Cardiac muscle cell (in vitro differentiated cells and primary cell): ENCODE measurements around the gene CHMP3. TPM values are rescaled to one million over a fixed set of nuclear protein-coding genes. Genes with fewer than 3 reads are reported as not detected.
"Not testable (repeated sequence)": the region's sequence is repeated elsewhere in the genome, so short reads cannot be mapped to it uniquely, and the experiment has no call there.

Experiments used
- DNase-seq, 2 donors: peaks; one replicate each; pipeline versions ENCODE4 v3.0.0 to v3.0.0-alpha.2; 2010 to 2017; ENCODE audit warnings: low read depth in 1 of 2, low spot score in 1 of 2
- H3K27ac ChIP-seq: fragments of 200-600 bp; sonication (generic); 2 replicates; pipeline ENCODE4 v1.5.1; 2016
- H3K27me3 ChIP-seq: fragments of 200-600 bp; sonication (generic); 2 replicates; pipeline ENCODE4 v1.6.0; 2016; ENCODE audit warnings: control low read depth
- H3K36me3 ChIP-seq: fragments of 200-600 bp; sonication (generic); 2 replicates; pipeline ENCODE4 v1.5.1; 2016; ENCODE audit warnings: control low read depth
- H3K4me1 ChIP-seq: fragments of 200-600 bp; sonication (generic); 2 replicates; pipeline ENCODE4 v1.8.1; 2017; ENCODE audit warnings: low read depth, mild to moderate bottlenecking, mixed run types
- H3K4me3 ChIP-seq: fragments of 200-600 bp; sonication (generic); 2 replicates; pipeline ENCODE4 v1.5.1; 2016; ENCODE audit warnings: mild to moderate bottlenecking
- H3K9me3 ChIP-seq: fragments of 200-600 bp; sonication (generic); 2 replicates; pipeline ENCODE4 v1.5.1; 2017; ENCODE audit warnings: low read depth, mild to moderate bottlenecking, control low read depth
- polyA plus RNA-seq: library from polyadenylated mRNA; unstranded; fragments of >200 nt; fragmentation: Nextera tagmentation; extraction: Ambion mirVana; gene quantifications from 2 replicates; pipeline ENCODE4 v1.2.1, GENCODE V29; 2016
- total RNA-seq: library from RNA; depleted of rRNA; stranded (reverse); fragments of >200 nt; gene quantifications from 2 replicates; pipeline ENCODE4 v1.2.3, GENCODE V29; 2016
- TF ChIP-seq, protein P1 (sequence below): IDR thresholded peaks from 2 replicates; pipeline ENCODE4 v1.5.1; 2012; ENCODE audit warnings: low read depth, mild to moderate bottlenecking, low read length

Gene CHMP3
- total and polyA plus RNA-seq, 2 experiments from 2014 or later: 31.1 to 47.4 TPM

DNA sequence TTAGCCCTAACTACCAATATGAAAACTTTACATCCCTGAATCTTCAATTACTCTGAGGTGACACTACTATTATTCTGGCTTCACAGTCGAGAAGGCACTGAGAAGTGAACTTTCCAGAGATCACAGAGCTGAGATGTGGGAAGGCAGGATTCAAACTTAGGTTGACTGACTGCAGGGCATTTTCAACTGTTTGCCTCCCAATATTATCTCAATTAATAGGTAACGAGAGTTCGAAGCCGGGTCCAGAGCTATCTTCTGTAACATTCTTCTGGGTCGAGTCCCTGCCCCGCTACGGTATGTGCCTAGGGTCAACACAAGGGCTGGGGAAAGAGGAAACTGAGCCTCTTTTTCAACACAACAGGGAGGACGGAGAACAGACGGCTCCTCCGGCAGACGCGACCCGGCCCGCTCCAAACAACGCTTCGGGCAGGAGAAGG lies 740 bp downstream of the CHMP3 start:
- H3K27me3 ChIP-seq: no peaks in the 10 kb centered on the region
- no peaks in the 10 kb centered on the region for H3K36me3 ChIP-seq
- TF ChIP-seq, protein P1, sequence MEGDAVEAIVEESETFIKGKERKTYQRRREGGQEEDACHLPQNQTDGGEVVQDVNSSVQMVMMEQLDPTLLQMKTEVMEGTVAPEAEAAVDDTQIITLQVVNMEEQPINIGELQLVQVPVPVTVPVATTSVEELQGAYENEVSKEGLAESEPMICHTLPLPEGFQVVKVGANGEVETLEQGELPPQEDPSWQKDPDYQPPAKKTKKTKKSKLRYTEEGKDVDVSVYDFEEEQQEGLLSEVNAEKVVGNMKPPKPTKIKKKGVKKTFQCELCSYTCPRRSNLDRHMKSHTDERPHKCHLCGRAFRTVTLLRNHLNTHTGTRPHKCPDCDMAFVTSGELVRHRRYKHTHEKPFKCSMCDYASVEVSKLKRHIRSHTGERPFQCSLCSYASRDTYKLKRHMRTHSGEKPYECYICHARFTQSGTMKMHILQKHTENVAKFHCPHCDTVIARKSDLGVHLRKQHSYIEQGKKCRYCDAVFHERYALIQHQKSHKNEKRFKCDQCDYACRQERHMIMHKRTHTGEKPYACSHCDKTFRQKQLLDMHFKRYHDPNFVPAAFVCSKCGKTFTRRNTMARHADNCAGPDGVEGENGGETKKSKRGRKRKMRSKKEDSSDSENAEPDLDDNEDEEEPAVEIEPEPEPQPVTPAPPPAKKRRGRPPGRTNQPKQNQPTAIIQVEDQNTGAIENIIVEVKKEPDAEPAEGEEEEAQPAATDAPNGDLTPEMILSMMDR: no peak
- no peaks in the 10 kb centered on the region for H3K9me3 ChIP-seq
- no peak for DNase-seq
- H3K4me3 ChIP-seq: peak overlapping the region; percentile 66
- peaks cover 7% of the 10 kb centered on the region for H3K4me1 ChIP-seq
- peak overlapping the region; percentile 100 for H3K27ac ChIP-seq

- no peak for DNase-seq
- Histone ChIP-seq H3K36me3 (no peaks in the 10 kb centered on the region), H3K9me3 (no peaks in the 10 kb centered on the region), H3K4me1 (no peaks in the 10 kb centered on the region), H3K27me3 (no peaks in the 10 kb centered on the region), H3K27ac (no peak overlapping the region), H3K4me3 (no peak overlapping the region)
- TF ChIP-seq, protein P1: no peak
Observed at GRCh38 chr2:86557836-86558235, 5.4 kb downstream of the CHMP3 start.

DNA sequence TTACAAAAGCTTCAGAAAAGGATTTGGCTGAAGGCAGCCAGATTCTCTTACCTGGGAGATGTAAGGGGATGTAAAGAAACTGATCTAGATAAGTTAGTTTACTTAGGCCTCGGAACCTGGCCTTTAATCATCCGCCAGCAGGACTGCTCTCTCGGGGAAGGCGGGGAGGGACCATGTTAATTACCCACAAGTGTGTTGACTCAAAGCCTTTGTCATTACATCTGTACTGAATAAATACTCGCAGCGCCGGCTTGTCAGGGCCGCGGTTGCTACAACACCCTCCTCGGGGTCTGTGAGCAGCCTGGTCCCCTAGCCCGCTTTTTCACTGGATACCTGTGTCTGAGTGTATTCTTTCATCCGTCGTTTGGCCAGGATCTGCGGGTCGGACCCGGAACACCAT lies 6.7 kb downstream of the CHMP3 start:
- TF ChIP-seq, protein P1: no peak
- no peak for DNase-seq
- Histone ChIP-seq H3K36me3 (no peaks in the 10 kb centered on the region), H3K27me3 (no peaks in the 10 kb centered on the region), H3K27ac (no peak overlapping the region), H3K9me3 (no peaks in the 10 kb centered on the region), H3K4me3 (no peak overlapping the region), H3K4me1 (no peaks in the 10 kb centered on the region)

- no peaks in the 10 kb centered on the region for H3K9me3 ChIP-seq
- no peak overlapping the region for H3K4me3 ChIP-seq
- TF ChIP-seq, protein P1: no peak
- H3K27ac ChIP-seq: no peak overlapping the region
- no peaks in the 10 kb centered on the region for H3K36me3 ChIP-seq
- no peak for DNase-seq
- H3K27me3 ChIP-seq: no peaks in the 10 kb centered on the region
- no peaks in the 10 kb centered on the region for H3K4me1 ChIP-seq
Observed at GRCh38 chr2:86552889-86553288, 10.4 kb downstream of the CHMP3 start.

DNA sequence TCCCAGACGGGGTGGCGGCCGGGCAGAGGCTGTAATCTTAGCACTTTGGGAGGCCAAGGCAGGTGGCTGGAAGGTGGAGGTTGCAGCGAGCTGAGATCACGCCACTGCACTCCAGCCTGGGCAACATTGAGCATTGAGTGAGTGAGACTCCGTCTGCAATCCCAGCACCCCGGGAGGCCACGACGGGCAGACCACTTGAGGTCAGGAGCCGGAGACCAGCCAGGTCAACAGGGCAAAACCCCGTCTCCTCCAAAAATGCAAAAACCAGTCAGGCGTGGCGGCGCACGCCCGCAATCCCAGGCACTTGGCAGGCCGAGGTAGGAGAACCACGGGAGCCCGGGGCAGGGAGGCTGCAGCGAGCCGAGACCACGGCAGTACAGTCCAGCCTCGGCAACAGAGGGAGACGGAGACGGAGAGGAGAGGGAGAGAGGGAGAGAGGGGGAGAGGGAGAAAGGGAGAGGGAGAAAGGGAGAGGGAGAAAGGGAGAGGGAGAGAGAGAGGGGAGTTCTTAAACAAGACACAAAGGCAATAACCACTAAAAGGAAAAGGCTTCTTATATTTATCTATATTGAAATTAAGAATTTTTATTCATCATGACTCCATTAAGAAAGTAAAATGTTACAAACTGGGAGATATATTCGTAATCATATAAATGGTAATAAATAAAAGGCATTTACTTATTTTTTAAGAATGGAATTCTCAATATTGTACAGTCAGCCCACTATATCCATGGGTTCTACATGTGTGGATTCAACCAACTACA lies 13.1 kb downstream of the CHMP3 start:
- not testable (repeated sequence) for H3K27ac ChIP-seq, H3K36me3 ChIP-seq, DNase-seq, H3K4me1 ChIP-seq, H3K4me3 ChIP-seq, H3K27me3 ChIP-seq, H3K9me3 ChIP-seq

DNA sequence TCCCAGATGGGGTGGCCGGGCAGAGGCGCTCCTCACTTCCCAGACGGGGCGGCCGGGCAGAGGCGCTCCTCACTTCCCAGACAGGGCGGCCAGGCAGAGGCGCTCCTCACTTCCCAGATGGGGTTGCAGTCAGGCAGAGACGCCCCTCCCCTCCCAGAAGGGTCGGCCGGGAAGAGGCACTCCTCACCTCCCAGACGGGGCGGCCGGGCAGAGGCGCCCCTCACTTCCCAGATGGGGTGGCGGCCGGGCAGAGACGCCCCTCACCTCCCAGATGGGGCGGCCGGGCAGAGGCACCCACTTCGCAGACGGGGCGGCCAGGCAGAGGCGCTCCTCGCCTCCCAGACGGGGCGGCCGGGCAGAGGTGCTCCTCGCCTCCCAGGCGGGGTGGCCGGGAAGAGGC lies 13.8 kb downstream of the CHMP3 start:
- H3K36me3 ChIP-seq, H3K4me3 ChIP-seq, H3K27me3 ChIP-seq, H3K4me1 ChIP-seq, H3K27ac ChIP-seq, H3K9me3 ChIP-seq, DNase-seq: not testable (repeated sequence)

GRCh38 chr2:86548913-86549396 lies 14.3 kb downstream of the CHMP3 start:
- not testable (repeated sequence) for H3K9me3 ChIP-seq, H3K27ac ChIP-seq, H3K4me1 ChIP-seq, H3K4me3 ChIP-seq, H3K36me3 ChIP-seq, DNase-seq, H3K27me3 ChIP-seq

GRCh38 chr2:86548165-86548912 lies 14.9 kb downstream of the CHMP3 start:
- H3K4me1 ChIP-seq, H3K27ac ChIP-seq, H3K27me3 ChIP-seq, H3K9me3 ChIP-seq, DNase-seq, H3K36me3 ChIP-seq, H3K4me3 ChIP-seq: not testable (repeated sequence)

GRCh38 chr2:86545296-86545924 lies 17.8 kb downstream of the CHMP3 start:
- not testable (repeated sequence) for DNase-seq, H3K27ac ChIP-seq, H3K4me3 ChIP-seq

More at GRCh38 chr2:86545296-86545924, 17.8 kb downstream of the CHMP3 start:
- not testable (repeated sequence) for H3K4me1 ChIP-seq, H3K36me3 ChIP-seq, H3K27me3 ChIP-seq, H3K9me3 ChIP-seq
